GM18873 (cell line): ENCODE data around the gene NELFB.
"Not testable (repeated sequence)": the region's sequence is repeated elsewhere in the genome, so short reads cannot be mapped to it uniquely, and the experiment has no call there.

Experiments
- ATAC-seq: cut with Tn5 transposase; IDR thresholded peaks from one replicate; pipeline ENCODE4 v1.9.1; 2021; ENCODE audit warnings: mild to moderate bottlenecking, moderate library complexity, moderate number of reproducible peaks; ENCODE audit not compliant: unreplicated experiment, low FRiP score

The NELFB gene

GRCh38 chr9:137245450-137246421 is 9.4 kb upstream of the NELFB start:
- ATAC-seq = no peak

DNA sequence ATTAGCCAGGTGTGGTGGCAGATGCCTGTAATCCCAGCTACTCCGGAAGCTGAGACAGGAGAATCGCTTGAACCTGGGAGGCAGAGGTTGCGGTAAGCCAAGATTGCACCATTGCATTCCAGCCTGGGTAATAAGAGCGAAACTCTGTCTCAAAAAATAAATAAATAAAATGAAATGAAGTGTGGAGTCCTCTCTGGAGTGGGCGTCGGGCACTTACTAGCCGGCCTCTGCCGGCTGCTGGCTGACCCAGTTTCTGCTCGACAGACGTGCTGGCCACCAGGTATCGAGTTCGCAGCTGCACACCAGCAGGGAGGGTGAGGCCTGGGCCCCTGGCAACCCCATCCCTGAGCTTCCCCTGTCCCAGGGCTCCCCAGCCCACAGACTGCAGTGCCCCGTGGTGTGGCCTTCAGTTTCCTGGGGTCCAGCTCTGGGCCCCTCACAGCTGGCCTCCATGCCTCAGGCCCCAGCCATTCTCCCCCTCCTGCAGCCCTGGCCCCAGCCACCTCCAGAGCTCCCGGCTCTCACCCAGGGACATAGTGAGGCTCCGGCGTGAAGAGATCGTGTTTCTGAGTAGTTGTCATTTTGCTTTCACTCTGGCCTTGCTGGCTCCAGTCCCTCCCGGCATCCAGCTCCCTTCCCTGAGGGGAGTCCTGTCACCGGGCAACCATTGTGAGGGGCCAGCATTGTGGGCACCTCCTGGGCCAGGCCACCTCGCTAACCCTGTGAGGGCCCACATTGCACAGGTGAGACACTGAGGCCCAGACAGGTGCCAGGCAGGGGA is 7.8 kb upstream of the NELFB start:
- ATAC-seq = no peak

GRCh38 chr9:137247916-137248175 is 7.3 kb upstream of the NELFB start:
- ATAC-seq = no peak

DNA sequence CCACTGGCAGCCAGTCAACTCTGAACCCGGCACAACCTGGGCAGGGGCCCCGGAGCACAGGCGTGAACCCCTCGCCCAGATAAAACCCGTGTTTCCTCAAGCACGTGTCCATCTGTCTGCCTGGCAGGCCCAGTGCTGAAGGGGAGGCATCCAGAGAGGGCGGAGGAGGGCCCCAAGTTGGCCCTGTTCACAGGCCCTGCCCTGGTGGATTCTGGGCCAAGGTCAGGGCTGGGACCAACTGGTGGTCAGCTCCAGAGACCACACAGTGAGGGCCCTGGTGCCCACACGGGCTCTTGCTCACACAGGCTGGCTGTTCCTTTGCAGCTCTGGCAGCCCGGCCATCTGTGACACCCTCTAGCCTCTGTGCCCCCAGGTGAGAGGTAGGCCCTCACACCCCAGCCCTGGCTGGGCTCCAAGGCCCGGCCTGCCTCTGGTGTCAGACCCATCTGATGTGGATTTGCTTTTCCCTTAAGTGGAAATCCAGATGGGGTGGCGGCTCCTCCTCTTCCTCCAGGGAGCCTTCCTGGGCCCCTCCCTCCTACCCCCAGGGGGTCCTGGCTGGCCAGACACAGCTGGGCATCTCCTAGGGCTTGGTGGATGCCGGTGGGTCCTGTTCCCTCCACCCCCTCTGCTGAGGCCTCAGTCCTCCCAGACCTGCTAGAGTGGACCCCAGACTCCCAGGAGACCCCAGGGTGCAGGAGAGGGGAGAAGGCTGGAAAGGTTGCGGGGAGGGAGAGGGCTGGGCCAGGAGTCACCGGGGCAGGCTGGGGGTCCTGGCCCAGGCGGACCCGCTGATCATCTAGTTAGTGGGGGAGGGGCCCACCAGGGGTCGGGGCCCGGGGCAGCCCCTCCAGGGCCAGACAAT is 4.6 kb upstream of the NELFB start:
- ATAC-seq = no peak

DNA sequence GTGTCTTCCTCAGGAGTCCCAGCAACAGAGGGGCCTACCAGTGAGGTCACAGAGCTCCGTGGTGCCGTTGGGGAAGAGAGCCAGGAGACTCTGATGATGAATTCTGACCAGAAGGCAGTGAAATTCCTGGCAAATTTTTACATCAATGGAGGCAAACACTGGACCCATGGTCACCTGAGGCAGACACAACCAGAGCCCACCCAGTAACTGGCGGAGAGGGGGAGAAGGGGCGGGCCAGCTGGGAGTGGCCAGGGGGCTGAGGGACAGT is 4.0 kb upstream of the NELFB start, which contains the start of gene STPG3:
Gene STPG3, plus strand, starts transcription at position 93 of the 268 bp plus-strand sequence. Its CDS starts 1 bp downstream, at position 94.
- ATAC-seq = no peak

- no peak for ATAC-seq
Measured at GRCh38 chr9:137251490-137252268, 3.4 kb upstream of the NELFB start.

DNA sequence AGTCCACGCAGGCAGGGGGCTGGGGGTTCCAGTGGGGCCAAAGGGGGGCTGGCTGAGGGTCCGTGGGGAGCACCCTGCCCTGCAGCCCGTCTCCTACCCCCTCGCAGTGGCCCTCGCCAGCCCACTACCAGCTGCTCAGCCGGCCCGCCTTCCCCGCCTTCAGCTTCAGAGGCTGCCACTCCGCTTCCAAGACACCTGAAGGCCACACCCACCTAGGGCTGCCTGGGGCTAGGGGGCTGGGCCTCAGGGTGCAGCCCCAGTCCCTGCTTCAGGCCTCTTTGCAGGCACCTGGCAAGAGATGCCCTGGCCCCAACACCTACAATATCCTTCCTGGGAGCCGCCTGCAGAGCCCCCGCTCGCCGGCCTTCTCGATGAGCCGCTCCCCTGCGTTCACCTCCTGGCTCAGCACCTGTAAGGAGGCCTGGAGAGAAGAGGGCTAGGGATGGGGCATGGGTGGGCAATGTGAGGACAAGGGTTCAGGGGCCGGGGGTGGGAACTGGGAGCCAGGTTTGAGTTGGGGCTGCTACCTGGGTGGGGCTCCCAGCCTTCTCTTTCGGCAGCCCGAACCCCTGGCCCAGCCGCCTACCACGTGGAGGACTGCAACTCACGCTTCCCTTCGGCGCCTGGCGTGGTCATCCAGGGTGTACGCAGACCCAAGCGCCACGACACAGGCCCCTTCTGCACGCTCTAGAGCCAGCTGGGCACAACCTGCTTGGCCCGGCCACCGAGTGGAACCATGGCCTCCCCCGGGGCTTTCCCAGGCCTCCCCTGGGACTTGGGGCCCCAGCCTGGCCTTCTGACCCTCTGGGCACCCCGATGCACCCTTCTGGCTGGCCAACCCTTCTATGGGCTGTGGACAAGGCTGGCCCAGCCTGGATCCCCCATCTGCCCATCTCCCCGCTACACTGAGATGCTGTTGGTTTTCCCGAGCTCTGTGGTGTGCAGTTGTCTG is 2.3 kb upstream of the NELFB start:
- no peak for ATAC-seq

DNA sequence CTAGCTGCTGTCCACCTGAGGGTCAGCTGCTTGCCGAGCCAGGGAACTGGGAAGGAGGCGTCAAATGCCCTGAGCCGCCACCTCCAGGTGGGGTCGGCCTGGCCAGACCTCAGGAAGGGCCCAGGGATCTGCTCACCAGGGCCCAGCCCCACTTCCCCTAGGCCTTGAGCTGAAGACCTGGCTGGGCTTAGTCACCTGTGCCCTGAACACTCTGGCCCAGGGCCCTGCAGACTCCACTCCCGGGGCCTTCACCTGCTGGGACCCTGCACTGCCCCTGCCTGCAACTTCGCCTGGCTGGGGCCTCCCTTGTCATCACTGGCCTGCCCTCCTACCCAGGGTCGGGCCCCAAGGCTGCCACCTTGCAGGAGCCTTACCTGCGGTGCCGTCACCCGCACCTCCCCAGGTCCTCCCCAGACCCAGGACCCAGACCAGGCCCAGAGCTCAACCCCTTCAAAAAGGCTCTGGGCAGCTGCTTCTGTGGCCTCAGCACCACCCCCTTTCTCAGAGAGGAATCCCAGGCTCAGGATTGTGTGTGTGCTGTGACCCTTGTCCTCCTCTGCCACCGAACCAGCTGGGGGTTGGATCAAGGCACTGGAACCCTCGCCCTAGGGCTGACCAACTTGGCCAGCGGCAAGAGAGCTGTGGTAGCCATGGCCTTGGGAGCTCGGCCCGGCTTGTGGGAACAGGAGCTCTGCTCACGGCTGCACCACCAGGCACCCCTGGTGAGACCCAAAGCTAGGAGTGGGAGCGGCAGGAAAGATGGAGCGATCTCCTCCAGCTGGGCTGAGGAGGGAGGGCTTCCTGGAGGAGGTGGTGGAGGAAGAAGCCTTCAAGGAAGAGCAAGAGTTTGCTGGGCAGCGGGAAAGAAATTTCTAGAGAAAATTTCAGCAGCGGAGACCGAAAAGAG is 1.2 kb upstream of the NELFB start:
- no peak for ATAC-seq

DNA sequence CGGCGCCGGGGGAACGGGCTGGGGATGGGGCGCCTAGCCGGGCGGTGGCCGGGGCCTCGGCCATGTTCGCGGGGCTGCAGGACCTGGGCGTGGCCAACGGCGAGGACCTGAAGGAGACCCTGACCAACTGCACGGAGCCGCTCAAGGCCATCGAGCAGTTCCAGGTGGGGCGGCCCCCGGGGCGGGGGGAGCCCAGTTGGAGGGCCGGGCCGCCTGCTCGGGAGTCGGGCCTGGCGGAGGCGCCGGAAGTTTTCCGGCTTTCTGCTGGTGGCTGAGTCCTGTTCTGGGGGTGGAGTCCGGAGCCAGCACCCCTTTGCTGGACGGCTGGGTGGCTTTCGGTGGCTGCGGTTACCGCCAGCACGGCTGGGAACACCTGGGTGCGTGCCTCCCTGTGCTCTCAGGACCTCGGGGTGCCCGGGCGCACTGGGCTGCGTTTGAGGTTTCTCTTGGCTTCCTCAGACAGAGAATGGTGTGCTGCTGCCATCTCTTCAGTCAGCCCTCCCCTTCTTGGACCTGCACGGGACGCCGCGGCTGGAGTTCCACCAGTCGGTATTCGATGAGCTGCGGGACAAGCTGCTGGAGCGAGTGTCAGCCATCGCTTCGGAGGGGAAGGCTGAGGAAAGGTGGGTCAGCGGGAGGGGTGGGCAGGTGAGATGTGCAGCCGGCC is 454 bp downstream of the NELFB start:
- no peak for ATAC-seq

DNA sequence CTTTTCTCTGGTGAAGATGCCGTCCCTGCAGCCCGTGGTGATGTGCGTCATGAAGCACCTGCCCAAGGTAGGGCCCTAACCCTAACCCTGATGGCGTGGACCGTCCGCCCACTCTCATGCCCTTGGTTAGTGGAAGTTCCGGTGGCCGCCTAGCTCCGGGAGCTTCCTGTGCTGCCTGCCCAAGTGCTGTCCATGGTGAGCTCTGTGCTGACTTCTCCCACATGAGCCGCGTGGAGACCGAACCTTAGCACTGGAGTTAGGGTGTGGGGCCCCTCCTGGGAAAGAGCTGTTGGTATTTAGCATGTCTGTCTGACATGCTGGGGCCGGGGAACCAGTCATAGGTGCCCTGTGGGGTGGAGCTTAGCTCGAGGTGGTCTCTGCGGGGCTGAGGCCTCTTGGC is 1.2 kb downstream of the NELFB start:
- no peak for ATAC-seq

DNA sequence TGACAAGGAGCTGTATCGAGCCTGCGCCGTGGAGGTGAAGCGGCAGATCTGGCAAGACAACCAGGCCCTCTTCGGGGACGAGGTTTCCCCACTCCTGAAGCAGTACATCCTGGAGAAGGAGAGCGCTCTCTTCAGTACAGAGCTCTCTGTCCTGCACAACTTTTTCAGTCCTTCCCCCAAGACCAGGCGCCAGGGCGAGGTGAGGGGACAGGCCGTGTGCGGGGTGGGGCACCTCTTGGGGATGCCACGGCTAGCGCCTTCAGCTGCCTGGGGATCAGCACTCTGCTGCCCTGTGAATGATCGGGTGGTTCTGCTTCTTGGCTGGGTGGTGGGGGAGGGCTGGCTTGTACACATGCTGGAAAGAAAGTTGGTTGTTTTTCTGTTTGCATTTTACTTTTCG is 1.7 kb downstream of the NELFB start:
- ATAC-seq = no peak

DNA sequence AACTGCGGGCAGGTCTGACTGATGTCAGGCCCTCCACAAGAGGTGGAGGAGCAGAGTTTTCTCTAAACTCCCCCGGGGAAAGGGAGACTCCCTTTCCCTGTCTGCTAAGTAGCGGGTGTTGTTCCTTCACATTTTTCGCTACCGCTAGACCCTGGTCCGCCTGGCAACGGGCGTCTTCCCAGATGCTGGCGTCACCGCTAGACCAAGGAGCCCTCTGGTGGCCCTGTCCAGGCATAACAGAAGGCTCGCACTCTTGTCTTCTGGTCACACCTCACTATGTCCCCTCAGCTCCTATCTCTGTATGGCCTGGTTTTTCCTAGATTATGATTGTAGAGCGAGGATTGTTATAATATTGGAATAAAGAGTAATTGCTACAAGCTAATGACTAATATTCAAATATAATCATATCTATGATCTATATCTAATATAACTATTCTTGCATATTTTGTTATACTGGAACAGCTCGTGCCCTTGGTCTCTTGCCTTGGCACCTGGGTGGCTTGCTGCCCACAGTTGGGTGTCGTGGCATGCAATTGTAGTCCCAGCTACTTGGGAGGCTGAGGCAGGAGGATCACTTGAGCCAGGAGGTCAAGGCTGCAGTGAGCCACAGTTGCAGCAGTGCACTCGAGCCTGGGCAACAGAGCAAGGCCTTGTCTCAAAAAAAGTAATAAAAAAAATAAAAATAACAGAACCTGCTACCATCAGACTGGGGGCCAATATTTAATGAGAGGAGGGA is 7.2 kb downstream of the NELFB start:
- not testable (repeated sequence) for ATAC-seq

DNA sequence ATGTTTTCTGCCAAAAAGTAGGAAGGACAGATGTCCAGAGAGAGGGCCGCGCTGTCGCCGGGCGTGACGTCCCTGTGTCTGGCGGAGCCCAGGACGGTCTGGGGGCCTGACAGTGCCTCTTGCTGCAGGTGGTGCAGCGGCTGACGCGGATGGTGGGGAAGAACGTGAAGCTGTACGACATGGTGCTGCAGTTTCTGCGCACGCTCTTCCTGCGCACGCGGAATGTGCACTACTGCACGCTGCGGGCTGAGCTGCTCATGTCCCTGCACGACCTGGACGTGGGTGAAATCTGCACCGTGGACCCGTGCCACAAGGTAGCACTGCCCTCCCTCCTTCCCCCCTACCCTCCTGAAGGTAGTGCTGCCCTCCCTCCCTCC is 7.8 kb downstream of the NELFB start:
- no peak for ATAC-seq

DNA sequence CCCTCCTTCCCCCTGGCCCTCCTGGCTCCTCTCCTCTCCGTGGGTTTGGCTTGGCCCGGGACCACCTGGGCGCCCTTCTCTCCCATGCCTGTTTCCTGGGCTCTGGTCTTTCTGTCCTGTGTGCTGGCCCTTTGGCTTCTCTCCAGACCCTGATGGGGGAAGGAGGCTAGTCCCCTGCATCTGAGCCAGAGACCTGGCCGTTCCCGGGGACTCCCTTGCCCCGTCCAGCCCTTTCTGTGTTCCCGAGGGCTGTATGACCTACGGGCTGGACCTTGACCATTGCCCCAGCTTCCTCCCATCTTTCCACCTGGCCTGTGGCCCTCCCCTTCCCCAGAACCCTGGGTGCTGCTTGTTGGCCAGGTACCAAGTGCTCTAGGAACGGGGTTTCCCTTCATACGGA is 8.4 kb downstream of the NELFB start:
- ATAC-seq = no peak

- ATAC-seq = no peak
Measured at GRCh38 chr9:137264067-137264466, 8.9 kb downstream of the NELFB start.

GRCh38 chr9:137265496-137266161 is 10.5 kb downstream of the NELFB start:
- no peak for ATAC-seq

DNA sequence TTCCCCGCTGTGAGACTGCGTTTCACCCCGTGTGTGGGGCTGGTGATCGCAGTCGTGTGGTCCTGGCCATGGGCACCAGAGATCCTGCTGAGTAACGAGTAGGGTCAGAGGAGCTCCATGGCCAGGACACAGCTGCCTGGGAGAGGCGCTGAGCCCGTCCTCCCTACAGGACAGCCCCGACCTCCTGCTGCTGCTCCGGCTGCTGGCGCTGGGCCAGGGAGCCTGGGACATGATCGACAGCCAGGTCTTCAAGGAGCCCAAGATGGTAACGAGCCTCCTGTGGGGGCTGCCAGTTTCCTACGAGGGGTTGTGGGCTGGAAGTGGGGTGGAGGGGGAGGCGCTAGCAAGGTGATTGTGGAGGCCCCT is 11.0 kb downstream of the NELFB start:
- ATAC-seq = no peak
